Non-pigmented ciliary epithelial cell (primary cell): ENCODE data around the gene ITK.
"Not testable (repeated sequence)": the region's sequence is repeated elsewhere in the genome, so short reads cannot be mapped to it uniquely, and the experiment has no call there.

Source experiments
- DNase-seq: peaks from one replicate; pipeline ENCODE4 v3.0.0-alpha.2; 2010; ENCODE audit warnings: low read depth

The ITK gene

GRCh38 chr5:157168286-157168685 is 12.4 kb upstream of the ITK start:
- DNase-seq, result no peak

- no peak for DNase-seq
Measured at GRCh38 chr5:157172403-157172802, 8.2 kb upstream of the ITK start.

- DNase-seq, result no peak
Measured at GRCh38 chr5:157175071-157175612, 5.5 kb upstream of the ITK start.

- no peak for DNase-seq
Measured at GRCh38 chr5:157177953-157178352, 2.7 kb upstream of the ITK start.

- no peak for DNase-seq
Measured at GRCh38 chr5:157178966-157179365, 1.7 kb upstream of the ITK start.

- DNase-seq, result no peak
Measured at GRCh38 chr5:157182143-157182757, 1.6 kb downstream of the ITK start.

- DNase-seq, result no peak
Measured at GRCh38 chr5:157184117-157184670, 3.6 kb downstream of the ITK start.

- DNase-seq, result not testable (repeated sequence)
Measured at GRCh38 chr5:157185122-157185521, 4.5 kb downstream of the ITK start.

- DNase-seq, result no peak
Measured at GRCh38 chr5:157186309-157187045, 5.8 kb downstream of the ITK start.

- DNase-seq, result no peak
Measured at GRCh38 chr5:157187046-157187754, 6.6 kb downstream of the ITK start.

GRCh38 chr5:157188270-157188669 is 7.6 kb downstream of the ITK start:
- DNase-seq, result no peak

- no peak for DNase-seq
Measured at GRCh38 chr5:157189223-157189622, 8.6 kb downstream of the ITK start.

- DNase-seq, result no peak
Measured at GRCh38 chr5:157193699-157194424, 13.2 kb downstream of the ITK start.

- DNase-seq, result no peak
Measured at GRCh38 chr5:157196045-157196444, 15.4 kb downstream of the ITK start.

- DNase-seq, result no peak
Measured at GRCh38 chr5:157197086-157197485, 16.4 kb downstream of the ITK start.

GRCh38 chr5:157198277-157198986 is 17.8 kb downstream of the ITK start:
- no peak for DNase-seq

GRCh38 chr5:157201857-157202256 is 21.2 kb downstream of the ITK start:
- DNase-seq, result no peak

- DNase-seq, result no peak
Measured at GRCh38 chr5:157203417-157203816, 22.8 kb downstream of the ITK start.

GRCh38 chr5:157204765-157205164 is 24.1 kb downstream of the ITK start:
- no peak for DNase-seq

GRCh38 chr5:157205708-157206107 is 25.1 kb downstream of the ITK start:
- DNase-seq, result no peak

- not testable (repeated sequence) for DNase-seq
Measured at GRCh38 chr5:157210652-157211051, 30.0 kb downstream of the ITK start.
